ENCODE data around the gene MNS1.
"Not testable (repeated sequence)": the region's sequence is repeated elsewhere in the genome, so short reads cannot be mapped to it uniquely, and the experiment has no call there.

The MNS1 gene, protein sequence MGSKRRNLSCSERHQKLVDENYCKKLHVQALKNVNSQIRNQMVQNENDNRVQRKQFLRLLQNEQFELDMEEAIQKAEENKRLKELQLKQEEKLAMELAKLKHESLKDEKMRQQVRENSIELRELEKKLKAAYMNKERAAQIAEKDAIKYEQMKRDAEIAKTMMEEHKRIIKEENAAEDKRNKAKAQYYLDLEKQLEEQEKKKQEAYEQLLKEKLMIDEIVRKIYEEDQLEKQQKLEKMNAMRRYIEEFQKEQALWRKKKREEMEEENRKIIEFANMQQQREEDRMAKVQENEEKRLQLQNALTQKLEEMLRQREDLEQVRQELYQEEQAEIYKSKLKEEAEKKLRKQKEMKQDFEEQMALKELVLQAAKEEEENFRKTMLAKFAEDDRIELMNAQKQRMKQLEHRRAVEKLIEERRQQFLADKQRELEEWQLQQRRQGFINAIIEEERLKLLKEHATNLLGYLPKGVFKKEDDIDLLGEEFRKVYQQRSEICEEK

DNA sequence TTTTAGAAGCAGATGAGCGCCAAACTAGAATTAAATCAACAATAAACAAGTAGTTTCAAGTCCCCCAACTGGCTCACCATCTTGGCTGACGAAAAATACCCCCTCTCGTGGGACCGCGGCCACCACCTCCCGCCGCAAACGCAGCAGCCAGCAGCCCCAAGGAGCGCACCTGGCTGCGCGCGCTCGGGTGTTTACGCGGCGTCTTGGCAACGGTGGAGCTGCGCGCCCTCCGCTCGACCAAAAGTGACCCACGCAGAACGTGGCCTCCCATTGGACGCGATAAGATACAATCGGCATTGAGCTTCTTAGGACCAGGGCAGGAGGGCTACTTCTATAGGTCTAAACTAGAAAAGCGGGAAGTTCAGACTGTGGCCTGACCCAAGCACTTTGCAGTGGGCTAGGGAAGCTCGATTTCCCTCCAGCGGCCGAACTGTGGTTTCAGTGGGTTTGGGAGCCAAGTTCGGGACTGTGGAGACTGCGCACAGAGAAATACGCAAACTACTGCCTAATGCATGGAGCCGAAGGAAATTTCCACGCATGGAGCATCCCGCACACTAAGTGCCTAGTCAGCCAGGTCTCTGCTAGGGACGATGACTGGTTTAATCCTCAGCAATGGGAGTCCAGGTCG is at the start of gene MNS1:
Gene MNS1 (minus strand): TSS at position 245 of the 628 bp plus-strand sequence. CDS start 165 bp downstream, at position 80.
- peak; percentile 98 for DNase-seq

DNA sequence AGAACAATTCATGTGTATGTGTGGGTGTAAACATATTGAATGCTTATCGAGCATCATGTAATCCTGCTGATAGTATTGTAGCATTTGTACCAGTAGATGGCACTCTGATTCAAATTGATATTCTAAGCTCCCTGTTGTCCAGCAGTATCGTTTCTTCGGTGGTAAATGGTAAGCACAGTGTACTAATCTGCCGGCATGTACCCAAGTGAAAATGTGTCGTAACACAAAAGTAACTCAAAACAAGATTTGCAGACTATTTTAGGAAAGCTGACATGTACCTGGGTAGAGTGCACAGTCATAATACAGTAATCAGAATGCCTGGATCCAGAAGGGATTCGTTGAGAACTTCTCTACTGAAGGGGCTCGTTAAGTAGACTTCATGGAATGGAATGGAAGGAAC is 31.7 kb upstream of the MNS1 start:
- DNase-seq: peak; percentile 58

DNA sequence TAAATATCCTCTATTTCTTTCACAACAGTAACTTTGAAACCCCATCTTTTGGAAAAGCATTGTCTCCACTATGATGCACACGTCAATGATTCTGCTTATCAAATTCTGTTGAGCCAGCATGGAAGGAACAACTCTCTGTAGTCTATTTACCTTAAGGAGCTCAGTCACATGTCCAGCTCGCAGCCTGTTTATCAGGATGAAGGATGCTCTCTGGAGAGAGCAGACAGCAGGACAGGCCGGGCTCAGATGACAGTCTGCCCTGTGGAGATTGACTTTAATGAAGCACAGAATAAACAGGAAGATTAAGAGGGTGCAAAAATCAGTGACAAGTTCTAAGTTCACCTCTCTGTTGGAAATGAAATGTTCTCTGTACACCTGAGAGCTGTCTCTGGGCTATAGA is 30.6 kb upstream of the MNS1 start:
- DNase-seq: no peak

DNA sequence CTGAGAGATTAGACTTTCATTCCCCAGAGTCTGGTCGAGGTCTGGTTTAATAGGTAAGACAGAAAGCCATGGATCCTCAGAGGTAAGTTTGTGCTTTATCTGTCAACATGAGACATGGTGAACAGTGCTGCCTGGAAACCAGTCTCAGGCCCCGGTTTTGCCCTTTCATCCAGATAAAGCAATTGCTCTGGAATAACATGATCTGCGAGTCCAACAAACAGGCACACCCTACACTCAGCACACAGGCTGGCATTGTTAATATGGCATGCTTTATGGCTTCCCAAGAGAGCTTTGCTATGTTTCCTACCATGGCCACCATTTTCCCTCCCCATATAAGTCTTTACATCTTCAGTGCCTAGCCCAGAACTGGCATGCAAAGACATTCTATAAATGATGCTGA is 30.1 kb upstream of the MNS1 start:
- DNase-seq: no peak

DNA sequence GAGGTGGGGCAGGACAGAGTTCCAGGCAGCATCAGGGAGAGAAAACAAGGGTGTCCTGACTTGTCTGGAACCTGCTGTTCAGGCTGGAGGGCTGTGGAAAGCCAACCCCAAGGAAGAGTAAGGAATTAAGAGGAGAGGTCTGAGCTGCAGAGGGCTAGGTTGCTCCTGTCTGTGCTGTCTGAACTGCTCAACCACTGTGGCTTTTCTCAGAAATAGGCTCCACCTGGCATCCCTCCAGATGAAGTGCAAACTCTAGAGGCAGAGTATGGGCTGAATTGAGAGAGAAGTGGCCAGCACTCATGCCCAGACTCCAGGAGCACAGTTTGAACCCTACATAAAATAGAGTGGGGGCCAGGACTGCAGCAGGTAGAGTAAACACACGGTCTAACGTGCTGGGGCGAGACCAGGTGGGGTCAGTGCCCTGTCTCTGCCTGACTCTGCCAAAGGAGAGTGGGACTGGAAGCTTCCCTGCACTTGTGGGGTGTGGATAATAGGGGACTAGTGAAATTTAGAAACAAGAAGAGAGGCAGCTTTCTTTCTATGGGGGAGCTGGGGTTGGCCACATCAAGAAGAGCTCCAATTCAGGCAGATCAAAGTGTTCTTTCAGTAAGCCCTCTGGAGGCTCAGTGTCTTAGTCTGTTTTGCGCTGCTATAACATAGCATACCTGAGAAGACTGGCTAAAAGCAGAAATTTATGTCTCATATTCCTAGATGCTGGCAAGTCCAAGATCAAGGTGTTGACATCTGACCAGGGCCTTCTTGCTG is 28.0 kb upstream of the MNS1 start:
- DNase-seq: no peak

DNA sequence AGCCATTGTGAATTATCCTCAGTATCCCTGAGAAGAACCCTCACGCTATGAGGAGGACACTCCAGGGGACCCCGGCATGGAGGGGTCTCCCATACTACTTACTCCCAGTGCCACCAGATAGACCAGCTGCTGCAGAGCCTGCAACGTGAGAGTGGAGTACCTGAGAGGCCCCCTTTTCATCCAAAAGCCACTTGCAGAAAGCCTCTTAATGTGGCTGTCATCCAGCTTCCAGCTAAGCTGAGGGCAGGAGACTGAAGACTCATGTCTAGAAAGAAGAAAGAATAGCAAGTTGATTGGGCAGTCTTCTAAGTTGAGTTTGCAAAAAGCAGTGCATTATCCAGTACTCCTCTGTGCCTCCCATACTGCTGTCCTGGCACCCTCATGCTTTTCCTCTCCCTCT is 27.3 kb upstream of the MNS1 start:
- no peak for DNase-seq

DNA sequence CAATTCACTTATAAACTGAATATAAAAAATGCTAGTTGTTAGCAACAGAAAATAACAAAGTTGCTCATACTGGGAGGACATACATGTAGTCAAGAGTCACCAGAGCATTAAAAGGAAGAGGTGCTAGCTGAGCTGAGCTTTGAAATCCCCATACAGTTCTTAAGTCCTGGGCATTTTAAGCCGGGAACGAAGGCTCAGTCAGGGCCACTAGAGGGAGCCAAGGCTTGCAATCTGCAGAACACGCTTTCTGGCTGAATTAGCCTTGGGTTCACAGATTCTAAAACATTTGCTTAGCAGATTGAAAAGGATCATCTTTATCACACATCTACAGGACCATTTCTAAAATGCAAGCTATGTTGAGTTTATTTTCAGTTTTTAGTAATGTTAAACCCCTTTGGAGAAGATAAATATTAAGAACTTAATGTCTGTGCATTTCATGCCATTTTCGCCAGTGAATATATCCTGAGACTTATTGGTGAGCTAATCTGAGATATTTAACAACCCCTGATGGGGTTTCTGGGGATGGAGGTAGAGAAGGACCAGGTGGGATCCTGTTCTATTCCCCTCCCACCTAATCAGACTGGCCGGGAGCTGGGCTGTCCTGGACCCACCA is 26.3 kb upstream of the MNS1 start:
- DNase-seq: peak; percentile 12

DNA sequence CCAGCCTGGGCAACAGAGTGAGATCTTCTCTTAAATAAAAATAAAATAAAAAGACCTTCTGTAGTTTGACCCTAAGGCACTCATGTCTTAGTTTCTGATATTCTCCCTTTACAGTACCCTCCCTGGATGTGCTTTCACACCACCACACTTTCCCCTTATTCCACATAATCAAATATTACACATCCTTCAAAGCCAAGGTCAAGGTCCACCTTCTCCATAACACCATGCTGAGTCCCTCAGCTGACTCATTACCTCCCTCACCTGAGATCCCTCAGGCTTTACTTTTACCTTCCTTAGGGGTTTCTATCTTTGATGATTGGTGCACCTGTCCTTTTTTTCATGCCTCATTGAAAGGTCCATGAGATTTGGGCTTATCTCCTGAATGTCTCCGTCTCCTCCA is 25.5 kb upstream of the MNS1 start:
- no peak for DNase-seq

DNA sequence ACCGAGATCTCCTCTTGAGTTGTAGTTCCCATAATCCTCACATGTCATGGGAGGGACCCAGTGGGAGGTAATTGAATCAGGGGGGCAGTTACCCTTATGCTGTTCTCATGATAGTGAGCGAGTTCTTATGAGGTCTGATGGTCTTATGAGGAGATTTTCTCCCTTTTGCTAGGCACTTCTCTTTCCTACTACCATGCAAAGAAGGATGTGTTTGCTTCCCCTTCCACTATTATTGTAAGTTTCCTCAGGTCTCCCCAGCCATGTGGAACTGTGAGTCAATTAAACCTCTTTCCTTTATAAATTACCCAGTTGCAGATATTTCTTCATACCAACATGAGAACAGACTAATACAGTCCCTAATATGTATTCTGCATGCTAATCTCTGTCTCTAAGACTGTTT is 21.3 kb upstream of the MNS1 start:
- DNase-seq: not testable (repeated sequence)

DNA sequence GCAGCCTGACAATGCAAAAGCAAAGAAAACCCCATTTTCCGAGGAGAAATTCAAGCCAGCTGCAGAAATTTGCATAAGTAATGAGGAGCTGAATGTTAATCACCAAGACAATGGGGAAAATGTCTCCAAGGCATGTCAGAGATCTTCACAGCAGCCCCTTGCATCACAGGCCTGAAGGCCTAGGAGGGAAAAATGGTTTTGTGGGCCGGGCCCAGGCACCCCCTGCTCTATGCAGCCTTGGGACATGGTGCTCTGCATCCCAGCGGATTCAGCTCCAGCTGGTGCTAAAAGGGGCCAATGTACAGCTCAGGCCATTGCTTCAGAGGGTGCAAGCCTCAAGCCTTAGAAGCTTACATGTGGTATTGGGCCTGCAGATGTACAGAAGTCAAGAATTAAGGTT is 20.5 kb upstream of the MNS1 start:
- DNase-seq: not testable (repeated sequence)

DNA sequence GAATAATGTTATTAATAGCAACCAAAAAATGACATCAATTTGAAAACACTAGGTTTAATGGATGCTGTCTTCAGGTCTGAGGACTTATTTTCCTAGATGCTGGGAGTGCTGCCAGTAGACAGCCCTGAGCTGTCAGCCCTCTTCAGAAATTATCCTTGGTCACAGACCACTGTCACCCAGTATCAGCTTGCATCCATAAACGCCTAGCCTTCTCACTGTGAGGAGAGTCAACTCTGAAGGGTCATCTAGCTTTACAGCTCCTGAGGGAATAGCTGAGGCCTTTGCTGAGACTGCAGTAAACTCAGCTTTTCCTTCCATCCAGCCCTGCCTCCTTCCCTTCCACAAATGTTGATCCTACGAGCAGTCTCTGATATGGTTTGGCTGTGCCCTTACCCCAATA is 19.4 kb upstream of the MNS1 start:
- DNase-seq: no peak

DNA sequence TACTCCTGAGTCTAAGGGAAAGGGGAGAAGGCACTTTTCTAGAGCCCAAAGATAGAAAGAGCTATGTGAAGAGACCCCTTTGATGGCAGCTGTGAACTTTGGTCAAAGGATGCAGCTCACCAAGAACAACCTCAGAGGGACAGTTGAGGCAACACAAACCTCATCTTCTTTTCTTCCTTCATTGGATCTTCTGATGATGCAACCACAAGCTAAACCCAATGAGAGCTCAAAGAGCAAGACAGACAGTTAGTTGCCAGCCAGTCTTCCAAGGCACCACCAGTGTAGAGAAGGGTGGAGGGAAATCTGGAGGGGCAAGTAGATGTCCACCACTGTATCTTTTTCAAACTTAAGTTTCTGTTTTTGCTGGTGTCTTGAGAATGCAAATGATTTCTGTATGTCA is 10.4 kb upstream of the MNS1 start:
- no peak for DNase-seq

DNA sequence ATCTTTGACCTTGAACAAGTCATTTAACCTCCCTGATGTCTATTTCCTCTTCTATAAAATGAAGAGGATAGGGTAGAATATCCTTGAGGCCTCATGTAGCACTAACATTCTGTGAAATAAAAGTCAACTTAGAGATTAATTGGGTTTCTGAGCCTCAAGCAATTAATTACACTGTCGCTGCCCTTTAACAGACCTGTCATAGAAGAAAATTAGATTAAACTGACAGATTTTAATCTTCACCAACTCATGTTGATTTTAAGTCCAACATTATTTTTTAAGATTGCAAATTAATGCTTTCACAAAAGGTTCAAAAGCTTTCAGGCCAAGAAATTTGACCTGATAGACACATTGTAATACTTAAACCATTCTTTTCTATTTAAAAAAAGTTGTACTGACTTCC is 8.1 kb upstream of the MNS1 start:
- DNase-seq: no peak

DNA sequence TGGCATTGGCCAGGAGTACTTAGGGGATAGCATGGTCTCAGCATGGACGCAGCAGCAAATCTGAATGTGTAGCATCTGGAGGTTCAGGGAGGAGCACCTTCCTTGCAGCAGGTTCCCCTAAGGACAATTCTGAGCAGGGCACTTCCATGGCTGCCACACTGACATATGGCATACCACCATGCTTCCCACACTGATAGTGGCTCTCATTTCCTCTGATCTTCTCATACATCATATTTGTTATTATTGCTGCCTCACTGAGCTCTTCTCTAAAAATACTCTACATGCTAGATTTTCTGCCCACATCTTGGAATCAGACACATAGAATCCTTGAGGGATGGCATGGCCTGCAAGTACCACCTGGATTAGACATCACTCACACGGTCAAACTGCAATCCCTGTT is 7.3 kb upstream of the MNS1 start:
- DNase-seq: no peak

DNA sequence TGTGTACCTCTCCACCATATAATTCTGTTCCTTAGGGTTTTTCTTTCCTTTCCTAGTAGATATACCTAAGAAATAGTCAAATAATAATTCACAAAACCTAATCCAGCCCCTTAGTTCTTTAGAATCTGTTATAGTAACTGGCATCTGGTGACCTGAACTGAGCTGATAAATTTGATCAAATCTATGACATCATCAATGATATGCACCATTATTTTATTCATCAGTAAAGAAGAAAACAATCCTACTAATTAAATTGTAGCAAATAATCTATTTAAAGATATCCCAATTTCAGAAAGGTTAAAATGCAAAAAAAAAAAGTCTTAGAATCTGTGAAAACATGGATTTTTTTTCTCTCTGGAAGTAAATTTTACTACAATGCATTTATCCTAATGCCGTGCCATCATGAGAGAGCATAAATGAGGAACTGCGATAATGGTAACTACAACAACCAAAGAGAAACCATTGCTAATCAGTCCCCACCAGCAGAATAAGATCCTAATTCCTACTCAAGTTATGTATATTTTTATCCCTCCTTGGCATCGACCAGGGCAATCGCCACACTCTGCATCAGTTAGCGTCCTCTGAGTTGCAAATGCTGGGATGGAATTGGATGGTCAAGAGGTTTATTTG is 6.6 kb upstream of the MNS1 start:
- DNase-seq: no peak

DNA sequence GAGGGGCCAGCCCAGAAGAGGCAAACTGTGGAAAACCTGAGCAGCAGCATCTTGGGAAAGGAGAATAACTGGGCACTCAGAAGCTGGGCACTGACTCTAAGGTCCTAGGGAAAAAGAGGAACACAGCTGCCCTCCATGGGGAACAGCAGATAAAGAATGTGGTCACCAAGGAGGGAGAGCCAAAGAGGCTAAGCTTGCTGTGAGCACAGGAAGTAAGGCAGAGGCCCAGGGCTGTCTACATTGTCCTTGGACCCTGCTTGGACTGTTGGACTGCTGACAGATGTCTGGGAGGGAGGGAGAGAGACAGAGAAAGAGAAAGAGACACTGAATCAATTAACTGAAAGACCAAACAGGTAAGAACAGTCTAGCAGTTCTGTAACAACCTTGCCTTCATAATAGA is 4.5 kb upstream of the MNS1 start:
- DNase-seq: no peak

DNA sequence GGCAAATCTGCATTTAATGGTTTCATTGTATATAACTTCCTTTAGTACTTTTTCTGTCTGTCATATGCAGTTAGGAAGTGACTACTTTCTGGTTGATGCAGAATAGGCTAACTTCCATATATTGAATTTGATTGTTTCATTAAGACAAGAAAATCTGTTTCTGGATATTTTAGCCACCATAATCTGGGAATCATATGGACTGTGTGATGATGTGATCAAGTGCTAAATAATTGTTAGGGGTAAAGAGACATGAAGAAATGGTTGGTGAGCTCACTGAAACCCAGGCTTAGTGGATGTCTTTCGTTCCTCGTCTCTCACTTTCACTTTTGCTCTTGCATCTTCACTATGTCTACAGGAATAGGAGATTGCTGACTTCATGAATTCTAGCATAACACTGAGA is 3.5 kb upstream of the MNS1 start:
- DNase-seq: no peak

DNA sequence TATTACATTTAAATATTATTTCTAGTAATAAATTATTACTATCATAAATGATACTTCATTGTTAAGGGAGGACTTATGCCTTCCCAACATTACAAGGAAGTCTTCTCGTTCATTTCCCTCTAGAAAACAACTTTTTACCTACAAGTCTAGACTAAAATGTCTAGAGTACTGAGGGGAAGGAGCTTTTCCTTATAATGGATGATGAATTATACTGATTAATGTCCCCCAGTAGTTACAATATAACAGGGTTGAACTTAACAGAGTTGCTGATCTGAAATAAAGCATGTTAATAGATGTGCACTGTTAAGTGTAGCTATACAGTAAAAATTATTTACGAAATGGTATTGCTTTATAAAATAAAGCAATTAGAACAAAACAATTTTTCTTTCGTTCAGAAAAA is 2.7 kb upstream of the MNS1 start:
- DNase-seq: no peak

DNA sequence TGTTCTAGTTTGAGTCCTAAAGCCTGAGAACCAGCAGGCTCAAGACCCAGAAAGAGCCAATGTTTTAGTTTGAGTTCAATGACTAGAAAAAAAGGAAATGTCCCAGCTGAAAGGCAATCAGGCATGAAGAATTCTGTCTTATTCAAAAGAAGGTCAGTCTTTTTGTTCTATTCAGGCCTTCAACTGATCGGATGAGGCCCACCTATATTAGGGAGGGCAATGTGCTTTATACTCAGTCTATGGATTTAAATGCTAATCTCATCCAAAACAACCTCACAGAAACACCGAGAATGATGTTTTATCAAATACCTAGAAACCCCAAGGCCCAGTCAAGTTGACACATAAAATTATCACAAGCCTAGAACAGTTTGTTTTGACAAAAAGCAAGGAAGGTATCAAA is 4.0 kb downstream of the MNS1 start:
- no peak for DNase-seq

DNA sequence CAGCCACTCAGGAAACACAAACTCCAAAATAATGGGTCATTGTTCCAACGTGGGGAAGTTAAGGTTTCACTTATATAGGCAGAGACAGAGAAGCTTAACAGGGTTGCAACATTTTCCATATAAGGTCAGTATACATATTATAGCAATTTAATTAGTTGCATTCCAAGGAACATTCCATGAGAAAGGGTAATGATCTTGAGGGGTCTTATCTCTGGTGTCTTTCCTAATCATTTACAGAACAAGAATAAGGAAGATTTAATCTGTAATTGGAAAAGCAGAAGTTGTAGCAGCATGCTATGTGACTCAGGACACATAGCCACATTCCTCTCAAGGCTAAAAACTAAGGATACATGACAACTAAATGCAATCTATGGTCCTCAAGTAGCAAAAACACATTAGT is 4.9 kb downstream of the MNS1 start:
- DNase-seq: no peak

DNA sequence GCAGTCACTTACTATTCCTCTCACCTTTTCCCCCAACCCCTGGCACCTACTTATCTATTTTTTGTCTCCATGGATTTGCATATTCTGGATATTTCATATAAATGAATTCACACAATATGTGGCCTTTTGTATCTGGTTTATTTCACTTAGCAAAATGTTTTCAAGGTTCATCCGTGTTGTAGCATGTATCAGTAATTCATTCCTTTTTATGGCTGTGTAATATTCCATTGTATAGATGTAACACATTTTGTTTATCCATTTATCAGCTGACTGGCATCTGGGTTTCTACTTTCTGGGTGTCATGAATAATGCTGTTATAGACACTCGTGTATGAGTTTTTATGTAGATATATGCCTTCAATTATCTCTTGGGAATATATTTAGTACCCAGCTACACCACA is 5.8 kb downstream of the MNS1 start:
- no peak for DNase-seq

DNA sequence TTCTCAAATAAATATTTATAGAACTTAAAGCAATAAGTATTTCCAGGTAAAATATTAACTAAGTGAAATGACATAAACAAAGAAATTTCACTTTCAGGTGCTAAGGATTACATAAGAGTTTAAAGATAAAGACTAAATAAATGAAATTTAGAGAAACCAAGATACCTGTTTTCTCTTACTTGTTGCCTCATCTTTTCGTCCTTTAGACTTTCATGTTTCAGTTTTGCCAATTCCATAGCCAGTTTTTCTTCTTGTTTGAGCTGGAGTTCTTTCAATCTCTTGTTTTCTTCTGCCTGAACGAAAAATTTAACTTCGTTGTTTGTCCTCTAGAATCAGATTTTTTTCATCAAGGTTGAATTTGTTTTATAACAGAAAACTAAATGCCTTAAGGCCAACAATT is 8.7 kb downstream of the MNS1 start:
- DNase-seq: no peak

DNA sequence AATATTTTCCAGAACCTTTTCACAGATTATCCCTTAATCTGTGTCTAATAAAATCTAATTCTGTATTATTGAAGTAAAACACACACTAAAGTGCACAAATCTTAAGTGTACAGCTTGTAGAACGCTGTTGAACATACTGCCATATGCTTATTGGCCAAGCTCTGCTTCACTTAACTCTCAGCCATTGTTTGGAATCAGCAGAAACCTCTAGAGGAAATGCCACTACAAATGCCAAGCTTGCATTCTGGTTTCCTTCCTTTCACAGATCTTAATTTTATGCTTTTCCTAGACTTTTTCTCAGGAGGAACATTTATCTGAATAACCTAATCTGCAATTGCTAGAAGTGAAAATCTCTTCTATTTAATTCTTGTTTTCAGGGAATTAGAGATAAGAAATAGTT is 10.1 kb downstream of the MNS1 start:
- no peak for DNase-seq
